ENCODE data around the gene FOXK1. TPM values are rescaled to one million over a fixed set of nuclear protein-coding genes. Genes with fewer than 3 reads are reported as not detected.
A peak's percentile ranks its signal among the peaks of the same experiment; 100 is the strongest.

FOXK1 gene
- total RNA-seq, 2 experiments from 2014 or later: 67.8 to 68.1 TPM

DNA sequence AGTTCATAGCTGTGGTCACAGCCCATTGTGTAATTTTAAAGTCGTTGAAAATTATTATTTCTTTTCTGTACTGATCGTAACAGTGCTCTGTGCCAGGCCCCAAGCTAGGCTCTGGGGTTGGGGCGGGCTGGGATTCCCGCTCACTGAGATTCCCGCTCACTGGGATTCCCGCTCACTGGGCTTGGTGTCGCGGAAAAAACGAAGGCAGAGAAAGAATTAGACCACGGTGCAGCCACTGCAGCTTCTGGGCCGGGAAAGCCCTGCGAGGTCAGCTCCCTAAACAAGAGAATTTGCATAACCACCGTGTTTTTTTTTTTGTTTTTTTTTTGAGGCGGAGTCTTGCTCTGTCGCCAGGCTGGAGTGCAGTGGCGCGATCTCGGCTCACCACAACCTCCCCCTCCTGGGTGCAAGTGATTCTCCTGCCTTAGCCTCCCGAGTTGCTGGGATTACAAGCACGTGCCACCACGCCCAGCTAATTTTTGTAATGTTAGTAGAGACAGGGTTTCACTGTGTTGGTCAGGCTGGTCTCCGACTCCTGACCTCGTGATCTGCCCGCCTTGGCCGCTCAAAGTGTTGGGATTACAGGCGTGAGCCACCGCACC, 31.2 kb downstream of the FOXK1 start:
- ChIA-PET CTCF (no interaction called here), POLR2A (interaction anchor here (1.5 kb wide), 1 partner anchor 22 kb away, joined by 3 read pairs; no protein-coding TSS in a partner anchor)
- H3K4me3 Mint-ChIP-seq: no peak overlapping the region
- ATAC-seq (ENCODE audit: poor library complexity) (no peak), DNase-seq (peak in 2 of 14 experiments; percentile 26 to 44)
- H3K27ac Mint-ChIP-seq: peak overlapping the region; percentile 49
- intact Hi-C loops (cut with DNase I, micrococcal nuclease): no loop called here
- no peaks in the 10 kb centered on the region for H3K9me3 Mint-ChIP-seq
- no peaks in the 10 kb centered on the region for H3K27me3 ChIP-seq (ENCODE audit: control insufficient read depth in 1 of 2, insufficient read depth in 2 of 2, low read length in 2 of 2)
- no peak overlapping the region for H3K27ac ChIP-seq (ENCODE audit: low read depth in 1 of 2, low read length in 2 of 2)
- no peak overlapping the region for H3K4me3 ChIP-seq (ENCODE audit: low read length)
- peaks cover 53% of the 10 kb centered on the region for H3K36me3 Mint-ChIP-seq (ENCODE audit: low read depth)
- no peaks in the 10 kb centered on the region for H3K27me3 Mint-ChIP-seq
- H3K4me1 ChIP-seq (ENCODE audit: insufficient read depth, low read length): peaks cover 53% of the 10 kb centered on the region
- peaks cover 5% of the 10 kb centered on the region for H3K36me3 ChIP-seq (ENCODE audit: insufficient read depth, low read length)
- TF ChIP-seq CTCF (IDR thresholded peaks at IDR 0.05): no peak
- peaks cover 0 to 4% of the 10 kb centered on the region in 2 experiments for H3K9me3 ChIP-seq (ENCODE audit: control insufficient read depth in 1 of 2, insufficient read depth in 1 of 2, low read length in 2 of 2)
- H3K4me1 Mint-ChIP-seq (ENCODE audit: low read depth): peaks cover 74% of the 10 kb centered on the region

DNA sequence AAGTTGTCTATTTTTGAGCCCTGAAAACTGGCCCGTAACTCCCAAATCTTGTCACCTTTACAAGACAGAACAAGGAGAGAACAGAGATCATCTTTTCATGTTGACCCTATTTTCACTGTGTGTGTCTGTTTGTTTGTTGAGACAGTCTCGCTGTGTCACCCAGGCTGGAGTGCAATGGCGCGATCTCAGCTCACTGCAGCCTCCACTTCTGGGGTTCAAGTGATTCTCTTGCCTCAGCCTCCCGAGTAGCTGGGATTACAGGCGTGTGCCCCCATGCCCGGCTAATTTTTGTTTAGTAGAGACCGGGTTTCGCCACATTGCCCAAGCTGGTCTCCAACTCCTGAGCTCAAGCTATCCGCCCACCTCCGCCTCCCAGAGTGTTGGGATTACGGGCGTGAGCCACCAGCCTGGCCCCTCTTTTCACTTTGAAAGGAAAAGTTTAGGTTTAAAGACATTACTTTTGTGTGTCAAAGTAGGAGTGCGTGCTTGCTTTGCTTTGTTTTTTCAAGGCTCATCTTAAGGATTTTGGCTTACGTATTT, 32.1 kb downstream of the FOXK1 start:
- Mint-ChIP-seq H3K27ac (peak overlapping the region; percentile 56), H3K4me3 (no peak overlapping the region), H3K27me3 (no peaks in the 10 kb centered on the region), H3K9me3 (no peaks in the 10 kb centered on the region), H3K36me3 (ENCODE audit: low read depth) (peaks cover 59% of the 10 kb centered on the region), H3K4me1 (ENCODE audit: low read depth) (peaks cover 71% of the 10 kb centered on the region)
- ChIA-PET CTCF (no interaction called here), POLR2A (interaction anchor here (1.2 to 1.5 kb wide), 2 partner anchors 21 to 31 kb away, joined by 3 to 4 read pairs; no protein-coding TSS in a partner anchor)
- TF ChIP-seq CTCF (IDR thresholded peaks at IDR 0.05): no peak
- Histone ChIP-seq H3K36me3 (ENCODE audit: insufficient read depth, low read length) (peaks cover 5% of the 10 kb centered on the region), H3K4me1 (ENCODE audit: insufficient read depth, low read length) (peaks cover 53% of the 10 kb centered on the region), H3K27me3 (ENCODE audit: control insufficient read depth in 1 of 2, insufficient read depth in 2 of 2, low read length in 2 of 2) (no peaks in the 10 kb centered on the region), H3K27ac (ENCODE audit: low read depth in 1 of 2, low read length in 2 of 2) (no peak overlapping the region), H3K4me3 (ENCODE audit: low read length) (no peak overlapping the region), H3K9me3 (ENCODE audit: control insufficient read depth in 1 of 2, insufficient read depth in 1 of 2, low read length in 2 of 2) (peaks cover 0 to 4% of the 10 kb centered on the region in 2 experiments)
- intact Hi-C loops (cut with DNase I, micrococcal nuclease): no loop called here
- DNase-seq (no peak), ATAC-seq (ENCODE audit: poor library complexity) (no peak)

- Histone ChIP-seq H3K27me3 (ENCODE audit: control insufficient read depth in 1 of 2, insufficient read depth in 2 of 2, low read length in 2 of 2) (no peaks in the 10 kb centered on the region), H3K4me1 (ENCODE audit: insufficient read depth, low read length) (peaks cover 51% of the 10 kb centered on the region), H3K4me3 (ENCODE audit: low read length) (no peak overlapping the region), H3K9me3 (ENCODE audit: control insufficient read depth in 1 of 2, insufficient read depth in 1 of 2, low read length in 2 of 2) (peaks cover 0 to 4% of the 10 kb centered on the region in 2 experiments), H3K36me3 (ENCODE audit: insufficient read depth, low read length) (peaks cover 5% of the 10 kb centered on the region), H3K27ac (ENCODE audit: low read depth in 1 of 2, low read length in 2 of 2) (no peak overlapping the region)
- peaks cover 73% of the 10 kb centered on the region for H3K4me1 Mint-ChIP-seq (ENCODE audit: low read depth)
- no peak for TF ChIP-seq CTCF (IDR thresholded peaks at IDR 0.05)
- ChIA-PET CTCF (no interaction called here), POLR2A (interaction anchor here (1.2 to 1.5 kb wide), 2 partner anchors 20 to 31 kb away, joined by 3 to 4 read pairs; no protein-coding TSS in a partner anchor)
- H3K27ac Mint-ChIP-seq: peak overlapping the region; percentile 56
- ATAC-seq (ENCODE audit: poor library complexity): no peak
- H3K36me3 Mint-ChIP-seq (ENCODE audit: low read depth): peaks cover 62% of the 10 kb centered on the region
- no peak overlapping the region for H3K4me3 Mint-ChIP-seq
- H3K9me3 Mint-ChIP-seq: no peaks in the 10 kb centered on the region
- H3K27me3 Mint-ChIP-seq: no peaks in the 10 kb centered on the region
- no peak for DNase-seq
- intact Hi-C loops (cut with DNase I, micrococcal nuclease): no loop called here
Measured at GRCh38 chr7:4714767-4715409, 32.8 kb downstream of the FOXK1 start.

Data from CD4-positive, alpha-beta T cell (primary cell).